ENCODE results near the gene PLCL2.

The PLCL2 gene

GRCh38 chr3:16864610-16865313, 20.0 kb upstream of the PLCL2 start:
- no peak overlapping the region for H3K4me3 ChIP-seq (ENCODE audit: insufficient read depth, low read length, poor library complexity, severe bottlenecking)
- H4K20me1 ChIP-seq (ENCODE audit: low read depth, low read length), result no peaks in the 10 kb centered on the region
- no peak for TF ChIP-seq EZH2phosphoT487 (conservative IDR thresholded peaks at IDR 0.05; ENCODE audit: low read length)
- TF ChIP-seq CTCF (IDR thresholded peaks at IDR 0.05; ENCODE audit: insufficient read depth, low read length, poor library complexity, severe bottlenecking), result no peak
- H3K4me2 ChIP-seq (ENCODE audit: low read depth, low read length, poor library complexity, severe bottlenecking), result no peak overlapping the region
- no peak overlapping the region for H2AFZ ChIP-seq (ENCODE audit: low read depth, low read length, severe bottlenecking)
- H3K9me3 ChIP-seq (ENCODE audit: insufficient read depth, low read length), result no peaks in the 10 kb centered on the region
- H3K9ac ChIP-seq (ENCODE audit: low read length), result no peak overlapping the region
- no peaks in the 10 kb centered on the region for H3F3A ChIP-seq (ENCODE audit: insufficient read depth)
- no peak overlapping the region for H3K27ac ChIP-seq (ENCODE audit: low read depth, low read length)
- H3K9me2 ChIP-seq (replicated peaks; ENCODE audit: insufficient read depth, low read length), result no peaks in the 10 kb centered on the region
- H3K79me2 ChIP-seq (ENCODE audit: insufficient read depth, low read length), result no peaks in the 10 kb centered on the region
- no peaks in the 10 kb centered on the region for H3K36me3 ChIP-seq (ENCODE audit: low read length)
- no peaks in the 10 kb centered on the region for H3K27me3 ChIP-seq (ENCODE audit: low read length)

- Histone ChIP-seq H4K20me1 (ENCODE audit: low read depth, low read length) (no peaks in the 10 kb centered on the region), H3K9me2 (replicated peaks; ENCODE audit: insufficient read depth, low read length) (no peaks in the 10 kb centered on the region), H3K9ac (ENCODE audit: low read length) (no peak overlapping the region), H3K27ac (ENCODE audit: low read depth, low read length) (no peak overlapping the region), H3K9me3 (ENCODE audit: insufficient read depth, low read length) (no peaks in the 10 kb centered on the region), H2AFZ (ENCODE audit: low read depth, low read length, severe bottlenecking) (no peak overlapping the region), H3K27me3 (ENCODE audit: low read length) (no peaks in the 10 kb centered on the region), H3K36me3 (ENCODE audit: low read length) (no peaks in the 10 kb centered on the region), H3K4me2 (ENCODE audit: low read depth, low read length, poor library complexity, severe bottlenecking) (no peak overlapping the region), H3F3A (ENCODE audit: insufficient read depth) (no peaks in the 10 kb centered on the region), H3K4me3 (ENCODE audit: insufficient read depth, low read length, poor library complexity, severe bottlenecking) (no peak overlapping the region), H3K79me2 (ENCODE audit: insufficient read depth, low read length) (no peaks in the 10 kb centered on the region)
- TF ChIP-seq CTCF (IDR thresholded peaks at IDR 0.05; ENCODE audit: insufficient read depth, low read length, poor library complexity, severe bottlenecking) (no peak), EZH2phosphoT487 (conservative IDR thresholded peaks at IDR 0.05; ENCODE audit: low read length) (no peak)
Observed at GRCh38 chr3:16865335-16865734, 19.4 kb upstream of the PLCL2 start.

- H3K9ac ChIP-seq (ENCODE audit: low read length), result no peak overlapping the region
- no peaks in the 10 kb centered on the region for H3K79me2 ChIP-seq (ENCODE audit: insufficient read depth, low read length)
- H2AFZ ChIP-seq (ENCODE audit: low read depth, low read length, severe bottlenecking), result no peak overlapping the region
- no peak overlapping the region for H3K27ac ChIP-seq (ENCODE audit: low read depth, low read length)
- no peaks in the 10 kb centered on the region for H3K9me3 ChIP-seq (ENCODE audit: insufficient read depth, low read length)
- H3K4me2 ChIP-seq (ENCODE audit: low read depth, low read length, poor library complexity, severe bottlenecking), result no peak overlapping the region
- H3K4me3 ChIP-seq (ENCODE audit: insufficient read depth, low read length, poor library complexity, severe bottlenecking), result no peak overlapping the region
- TF ChIP-seq CTCF (IDR thresholded peaks at IDR 0.05; ENCODE audit: insufficient read depth, low read length, poor library complexity, severe bottlenecking) (no peak), EZH2phosphoT487 (conservative IDR thresholded peaks at IDR 0.05; ENCODE audit: low read length) (no peak)
- no peaks in the 10 kb centered on the region for H3F3A ChIP-seq (ENCODE audit: insufficient read depth)
- no peaks in the 10 kb centered on the region for H3K36me3 ChIP-seq (ENCODE audit: low read length)
- no peaks in the 10 kb centered on the region for H3K27me3 ChIP-seq (ENCODE audit: low read length)
- no peaks in the 10 kb centered on the region for H4K20me1 ChIP-seq (ENCODE audit: low read depth, low read length)
- no peaks in the 10 kb centered on the region for H3K9me2 ChIP-seq (replicated peaks; ENCODE audit: insufficient read depth, low read length)
Observed at GRCh38 chr3:16866571-16866970, 18.2 kb upstream of the PLCL2 start.

Data from SU-DHL-6 (cell line).